Testis (tissue), 2 donors: ENCODE data around the gene GCNT2.

ENCODE experiments used
- POLR2A ChIP-seq: fragments of 450-650 bp; IDR thresholded peaks from one replicate; pipeline ENCODE4 v1.6.1; 2017; ENCODE audit warnings: antibody characterized with exemption, mild to moderate bottlenecking, moderate library complexity
- TF ChIP-seq, protein P1 (sequence below), 3 experiments: fragments of 450-650 bp in 2 of 3; fragments of 200-600 bp in 1 of 3; sonication (generic) in 1 of 3; IDR thresholded peaks; one replicate each; pipeline ENCODE4 v1.5.1; 2016 to 2019; ENCODE audit warnings: antibody characterized with exemption in 3 of 3, mild to moderate bottlenecking in 2 of 3, moderate library complexity in 1 of 3

DNA sequence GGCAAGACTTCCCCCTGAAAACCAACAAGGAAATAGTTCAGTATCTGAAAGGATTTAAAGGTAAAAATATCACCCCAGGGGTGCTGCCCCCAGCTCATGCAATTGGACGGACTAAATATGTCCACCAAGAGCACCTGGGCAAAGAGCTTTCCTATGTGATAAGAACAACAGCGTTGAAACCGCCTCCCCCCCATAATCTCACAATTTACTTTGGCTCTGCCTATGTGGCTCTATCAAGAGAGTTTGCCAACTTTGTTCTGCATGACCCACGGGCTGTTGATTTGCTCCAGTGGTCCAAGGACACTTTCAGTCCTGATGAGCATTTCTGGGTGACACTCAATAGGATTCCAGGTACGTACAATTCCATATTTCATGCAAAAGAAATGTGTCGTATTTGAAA lies 35.8 kb downstream of the GCNT2 start:
- TF ChIP-seq, protein P1, sequence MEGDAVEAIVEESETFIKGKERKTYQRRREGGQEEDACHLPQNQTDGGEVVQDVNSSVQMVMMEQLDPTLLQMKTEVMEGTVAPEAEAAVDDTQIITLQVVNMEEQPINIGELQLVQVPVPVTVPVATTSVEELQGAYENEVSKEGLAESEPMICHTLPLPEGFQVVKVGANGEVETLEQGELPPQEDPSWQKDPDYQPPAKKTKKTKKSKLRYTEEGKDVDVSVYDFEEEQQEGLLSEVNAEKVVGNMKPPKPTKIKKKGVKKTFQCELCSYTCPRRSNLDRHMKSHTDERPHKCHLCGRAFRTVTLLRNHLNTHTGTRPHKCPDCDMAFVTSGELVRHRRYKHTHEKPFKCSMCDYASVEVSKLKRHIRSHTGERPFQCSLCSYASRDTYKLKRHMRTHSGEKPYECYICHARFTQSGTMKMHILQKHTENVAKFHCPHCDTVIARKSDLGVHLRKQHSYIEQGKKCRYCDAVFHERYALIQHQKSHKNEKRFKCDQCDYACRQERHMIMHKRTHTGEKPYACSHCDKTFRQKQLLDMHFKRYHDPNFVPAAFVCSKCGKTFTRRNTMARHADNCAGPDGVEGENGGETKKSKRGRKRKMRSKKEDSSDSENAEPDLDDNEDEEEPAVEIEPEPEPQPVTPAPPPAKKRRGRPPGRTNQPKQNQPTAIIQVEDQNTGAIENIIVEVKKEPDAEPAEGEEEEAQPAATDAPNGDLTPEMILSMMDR (IDR thresholded peaks at IDR 0.05): no peak
- no peak for TF ChIP-seq POLR2A
